ENCODE measurements around the gene PARP8. TPM values are rescaled to one million over a fixed set of nuclear protein-coding genes. Genes with fewer than 3 reads are reported as not detected.

PARP8 gene
- total and polyA plus RNA-seq, 2 of the 8 experiments (the other 6 are each of a cell fraction or from before 2014, with no cell fraction given), result 16.6 to 30.6 TPM

GRCh38 chr5:50699737-50700136 is 33.3 kb downstream of the PARP8 start:
- Histone ChIP-seq H3K4ac (replicated peaks; ENCODE audit: insufficient read length, low read depth, low read length) (no peak overlapping the region), H3K4me2 (ENCODE audit: insufficient read depth in 1 of 2, low read depth in 2 of 2, low read length in 2 of 2) (no peak overlapping the region), H3K4me3 (ENCODE audit: extremely low read depth in 1 of 4, insufficient read depth in 2 of 4, low read depth in 3 of 4, low read length in 4 of 4) (no peak overlapping the region), H3K9me3 (ENCODE audit: insufficient read depth in 2 of 2, low read depth in 1 of 2, low read length in 1 of 2) (no peaks in the 10 kb centered on the region), H3K14ac (ENCODE audit: insufficient read length) (no peak overlapping the region), H3K79me1 (ENCODE audit: low read depth, low read length) (peaks cover 2% of the 10 kb centered on the region; the same call in 1 of the 2 replicates), H3K36me3 (ENCODE audit: control insufficient read depth in 2 of 4, insufficient read depth in 4 of 4, low read length in 3 of 4) (no peaks in the 10 kb centered on the region), H4K20me1 (replicated peaks in 1 of 2; ENCODE audit: control insufficient read depth in 1 of 2, insufficient read depth in 2 of 2, low read length in 2 of 2) (peaks cover 0 to 10% of the 10 kb centered on the region in 2 experiments), H2BK12ac (ENCODE audit: low read depth, low read length) (no peak overlapping the region), H3K56ac (replicated peaks; ENCODE audit: insufficient read length, low read depth, low read length) (no peak overlapping the region), H3K18ac (ENCODE audit: extremely low read depth, low read length) (no peak overlapping the region), H2AK5ac (ENCODE audit: low read depth, low read length) (no peak overlapping the region), H3K4me1 (replicated peaks in 1 of 4; ENCODE audit: control insufficient read depth in 3 of 4, insufficient read depth in 4 of 4, low read length in 3 of 4) (peaks cover 0 to 8% (median 2%) of the 10 kb centered on the region in 4 experiments; a peak in 3 of 7 replicates), H3K9ac (replicated peaks in 1 of 4; ENCODE audit: extremely low read depth in 1 of 4, low read depth in 3 of 4, low read length in 3 of 4) (no peak overlapping the region), H4K91ac (replicated peaks; ENCODE audit: insufficient read length, low read length) (no peak overlapping the region), H3K23me2 (ENCODE audit: low read depth, low read length) (no peaks in the 10 kb centered on the region), H2AFZ (ENCODE audit: low read length) (no peak overlapping the region), H2BK15ac (ENCODE audit: low read length) (no peak overlapping the region), H3K23ac (ENCODE audit: insufficient read length) (no peak overlapping the region), H3K27me3 (replicated peaks in 1 of 4; ENCODE audit: control insufficient read depth in 3 of 4, extremely low read depth in 1 of 4, insufficient read depth in 3 of 4, low read length in 3 of 4) (no peaks in the 10 kb centered on the region), H4K5ac (ENCODE audit: insufficient read length, low read depth, low read length) (no peak overlapping the region), H3K27ac (ENCODE audit: low read depth, low read length) (no peak overlapping the region), H2BK20ac (ENCODE audit: low read length) (no peak overlapping the region), H2BK120ac (replicated peaks; ENCODE audit: low read depth, low read length) (no peak overlapping the region), H3K79me2 (ENCODE audit: control insufficient read depth in 1 of 2, insufficient read depth in 2 of 2, low read length in 2 of 2) (peaks cover 0 to 98% of the 10 kb centered on the region in 2 experiments; a peak in 3 of 4 replicates), H4K8ac (ENCODE audit: extremely low read depth, insufficient read depth, low read length) (no peak overlapping the region), H2BK5ac (ENCODE audit: low read depth, low read length) (no peak overlapping the region)
- no peak for TF ChIP-seq SAP30 (IDR thresholded peaks at IDR 0.05; ENCODE audit: insufficient read depth, insufficient replicate concordance, low read length)
- TF ChIP-seq HDAC6 (IDR thresholded peaks at IDR 0.05; ENCODE audit: low read depth, low read length), result no peak
- TF ChIP-seq TAF7 (optimal IDR thresholded peaks at IDR 0.05; ENCODE audit: borderline replicate concordance, low read depth, low read length), result no peak
- TF ChIP-seq CBX5 (IDR thresholded peaks at IDR 0.05; ENCODE audit: low read depth, low read length), result no peak
- no peak for TF ChIP-seq ZNF274 (IDR thresholded peaks at IDR 0.05; ENCODE audit: borderline replicate concordance, extremely low read depth, low read length)
- TF ChIP-seq EP300 (IDR thresholded peaks at IDR 0.05; ENCODE audit: borderline replicate concordance in 1 of 2, low read depth in 2 of 2, low read length in 2 of 2), result no peak
- no peak for TF ChIP-seq GTF2F1 (IDR thresholded peaks at IDR 0.05; ENCODE audit: borderline replicate concordance, low read depth, low read length)
- TF ChIP-seq TCF12 (IDR thresholded peaks at IDR 0.05; ENCODE audit: low read depth, low read length), result no peak
- TF ChIP-seq CEBPB (IDR thresholded peaks at IDR 0.05; ENCODE audit: low read depth, low read length), result no peak
- no peak for TF ChIP-seq SP2 (IDR thresholded peaks at IDR 0.05; ENCODE audit: low read length)
- no peak for TF ChIP-seq TEAD4 (IDR thresholded peaks at IDR 0.05; ENCODE audit: low read depth, low read length)
- TF ChIP-seq NANOG (IDR thresholded peaks at IDR 0.05; ENCODE audit: insufficient read depth, low read depth, low read length, poor library complexity, severe bottlenecking), result no peak
- TF ChIP-seq KDM5A (IDR thresholded peaks at IDR 0.05; ENCODE audit: low read length), result no peak
- POLR2A ChIA-PET (ENCODE audit: partially characterized antibody), result no interaction called here
- CTCF ChIA-PET (ENCODE audit: partially characterized antibody), result no interaction called here
- no peak for DNase-seq (ENCODE audit: low read depth in 1 of 2, low spot score in 2 of 2)
- 94% methylated on average over 2 of the region's 2 CpGs; no CpG with 5 or more reads in 1 of the 2 experiments for WGBS, 2 experiments (ENCODE audit: extremely low coverage in 1 of 2, insufficient coverage in 1 of 2, insufficient read length in 1 of 2, insufficient replicate concordance in 2 of 2, low coverage in 1 of 2, low lambda C conversion rate in 2 of 2, missing lambda C conversion rate in 1 of 2)
- FAIRE-seq, result no peak

All from H1 (cell line).